HCT116 (cell line): Measurements from ENCODE around the gene EML2. TPM values are rescaled to one million over a fixed set of nuclear protein-coding genes. Genes with fewer than 3 reads are reported as not detected.

Experiments used
- ATAC-seq: fragments of 200-7000 bp; cut with Tn5 transposase; 2 replicates; pipeline ENCODE4 v1.9.1; 2020; ENCODE audit warnings: mild to moderate bottlenecking, moderate library complexity
- BruUV-seq: library from RNA; stranded (reverse); fragments of 400-500 nt; replicated peaks from 2 replicates; lab custom pipeline; 2021; lab: Mats Ljungman, UMichigan
- CTCF ChIA-PET: fragments of 300-600 bp; sonication (Branson Sonifier 250); formaldehyde crosslinking; loops from one replicate; lab custom pipeline; 2021; ENCODE audit warnings: antibody characterized with exemption; lab: Charles Lee
- POLR2A ChIA-PET: fragments of 300-600, 350-600 bp; sonication (Branson Sonifier 250); formaldehyde crosslinking; loops from one replicate; lab custom pipeline; 2021; ENCODE audit warnings: antibody characterized with exemption; lab: Charles Lee
- RAD21 ChIA-PET, 2 experiments: fragments of 300-600 bp; sonication (Branson Sonifier 250); formaldehyde crosslinking; loops; one replicate each; lab custom pipeline; 2023; ENCODE audit warnings: low total read pairs in 2 of 2; ENCODE audit not compliant: uncharacterized antibody in 2 of 2, unreplicated experiment in 2 of 2, low non-redundant PET in 1 of 2; lab: Charles Lee
- DNase-seq: peaks from one replicate; pipeline ENCODE4 v3.0.0-alpha.2; 2010; ENCODE audit warnings: low read depth, low spot score
- H2AFZ ChIP-seq: fragments of 200-600 bp; shearing (Covaris generic), sonication (generic); 2 replicates; pipeline ENCODE4 v1.6.1; 2017; ENCODE audit warnings: low read depth, mixed run types, mixed read lengths, antibody characterized with exemption, low read length; ENCODE audit not compliant: poor library complexity, severe bottlenecking
- H3K27ac ChIP-seq: 2 replicates; pipeline ENCODE4 v1.5.1; 2012; ENCODE audit warnings: low read depth, low read length
- H3K27me3 ChIP-seq: fragments of 200-600 bp; sonication (generic); 2 replicates; pipeline ENCODE4 v1.6.1; 2016; ENCODE audit warnings: mixed run types, low read length, mixed read lengths; ENCODE audit not compliant: insufficient read depth
- H3K36me3 ChIP-seq, 2 experiments: fragments of 200-500 bp in 1 of 2; fragments of 200-600 bp in 1 of 2; sonication (Bioruptor generic) in 1 of 2; sonication (generic) in 1 of 2; 2 replicates each; pipeline versions ENCODE4 v1.5.1 to v1.6.1; 2014 to 2016; ENCODE audit warnings: low read length in 2 of 2, inconsistent platforms in 1 of 2, mixed read lengths in 1 of 2, mixed run types in 1 of 2; ENCODE audit not compliant: insufficient read depth in 2 of 2, control insufficient read depth in 1 of 2
- H3K4me1 ChIP-seq, 2 experiments: fragments of 200-600 bp in 1 of 2; sonication (generic) in 1 of 2; 2 replicates each; pipeline versions ENCODE4 v1.5.1 to v1.6.1; 2012 to 2017; ENCODE audit warnings: low read length in 2 of 2, inconsistent platforms in 1 of 2, mild to moderate bottlenecking in 1 of 2, mixed read lengths in 1 of 2, mixed run types in 1 of 2, moderate library complexity in 1 of 2; ENCODE audit not compliant: insufficient read depth in 2 of 2, control insufficient read depth in 1 of 2
- H3K4me2 ChIP-seq: fragments of 200-600 bp; sonication (generic); 2 replicates; pipeline ENCODE4 v1.6.1; 2017; ENCODE audit warnings: mixed run types, low read length, mixed read lengths
- H3K4me3 ChIP-seq, 2 experiments: fragments of 200-600 bp in 1 of 2; sonication (generic) in 1 of 2; replicated peaks in 1 of 2; 2 replicates each; pipeline ENCODE4 v1.5.1; 2011 to 2016; ENCODE audit warnings: low read length in 2 of 2, control low read depth in 1 of 2, low read depth in 1 of 2, mild to moderate bottlenecking in 1 of 2, mixed read lengths in 1 of 2, mixed run types in 1 of 2
- H3K79me2 ChIP-seq: fragments of 200-600 bp; sonication (generic); 2 replicates; pipeline ENCODE4 v1.6.1; 2017; ENCODE audit warnings: mild to moderate bottlenecking, mixed run types, low read length, moderate library complexity, mixed read lengths; ENCODE audit not compliant: insufficient read depth
- H3K9ac ChIP-seq: fragments of 200-600 bp; sonication (generic); 2 replicates; pipeline ENCODE4 v1.6.1; 2016; ENCODE audit warnings: low read length, mixed read lengths
- H3K9me2 ChIP-seq: fragments of 200-600 bp; sonication (generic), shearing (Covaris generic); 2 replicates; pipeline ENCODE4 v1.6.1; 2017; ENCODE audit warnings: mixed run types, mild to moderate bottlenecking, moderate library complexity; ENCODE audit not compliant: insufficient read depth
- H3K9me3 ChIP-seq, 2 experiments: fragments of 200-500 bp in 1 of 2; fragments of 200-600 bp in 1 of 2; sonication (Bioruptor generic) in 1 of 2; sonication (generic) in 1 of 2; 2 replicates each; pipeline ENCODE4 v1.6.1; 2014 to 2017; ENCODE audit warnings: low read length in 2 of 2, mixed read lengths in 2 of 2, inconsistent platforms in 1 of 2, low read depth in 1 of 2, mild to moderate bottlenecking in 1 of 2, mixed run types in 1 of 2, moderate library complexity in 1 of 2; ENCODE audit not compliant: control insufficient read depth in 1 of 2, insufficient read depth in 1 of 2
- H4K20me1 ChIP-seq: fragments of 200-600 bp; sonication (generic), shearing (Covaris generic); 2 replicates; pipeline ENCODE4 v1.6.1; 2017; ENCODE audit warnings: mixed run types, mild to moderate bottlenecking, moderate library complexity; ENCODE audit not compliant: insufficient read depth
- CTCF ChIP-seq, 3 experiments: fragments of 200-600 bp in 1 of 3; sonication (generic) in 1 of 3; IDR thresholded peaks in 2 of 3; conservative IDR thresholded peaks in 1 of 3; 2 replicates each; pipeline ENCODE4 v1.5.1; 2012 to 2017; ENCODE audit warnings: low read depth in 2 of 3, low read length in 2 of 3, antibody characterized with exemption in 1 of 3, borderline replicate concordance in 1 of 3, control low read depth in 1 of 3, mild to moderate bottlenecking in 1 of 3, mixed read lengths in 1 of 3, mixed run types in 1 of 3, moderate library complexity in 1 of 3; ENCODE audit not compliant: insufficient read depth in 1 of 3
- EGR1 ChIP-seq: IDR thresholded peaks from 2 replicates; pipeline ENCODE4 v1.6.1; 2012; ENCODE audit warnings: low read depth
- EZH2phosphoT487 ChIP-seq: fragments of 200-600 bp; IDR thresholded peaks from 2 replicates; pipeline ENCODE4 v1.6.1; 2018; ENCODE audit warnings: antibody characterized with exemption, borderline replicate concordance
- POLR2A ChIP-seq: IDR thresholded peaks from 2 replicates; pipeline ENCODE4 v1.7.0; 2011; ENCODE audit warnings: borderline replicate concordance; ENCODE audit not compliant: insufficient read depth, insufficient read length; ENCODE audit errors: extremely low read depth
- POLR2AphosphoS5 ChIP-seq: IDR thresholded peaks from 2 replicates; pipeline ENCODE4 v1.6.1; 2011; ENCODE audit warnings: mild to moderate bottlenecking, low read depth, low read length, moderate library complexity
- SP1 ChIP-seq: IDR thresholded peaks from 2 replicates; pipeline ENCODE4 v1.6.1; 2012; ENCODE audit warnings: low read depth
- TCF7L2 ChIP-seq: IDR thresholded peaks from 2 replicates; pipeline ENCODE4 v1.7.0; 2011; ENCODE audit warnings: borderline replicate concordance, inconsistent platforms; ENCODE audit not compliant: insufficient read depth, insufficient read length; ENCODE audit errors: extremely low read depth
- intact Hi-C: fragments of 100-400 bp; cut with micrococcal nuclease; formaldehyde crosslinking; loops from 2 replicates; pipeline ENCODE4 v1.10.0; 2022
- total RNA-seq: library from RNA; stranded (reverse); gene quantifications from one replicate; pipeline ENCODE4 v1.2.1, GENCODE V29; 2021; ENCODE audit not compliant: unreplicated experiment
- TF ChIP-seq, protein P1 (sequence below): IDR thresholded peaks from 2 replicates; pipeline ENCODE4 v1.6.1; 2011; ENCODE audit warnings: mild to moderate bottlenecking, low read length, moderate library complexity; ENCODE audit not compliant: insufficient replicate concordance; ENCODE audit errors: extremely low read depth
- TF ChIP-seq, protein P2 (sequence below): IDR thresholded peaks from 2 replicates; pipeline ENCODE4 v1.6.1; 2012

Gene EML2
- total RNA-seq, 1 experiment from 2014 or later = 131 TPM

DNA sequence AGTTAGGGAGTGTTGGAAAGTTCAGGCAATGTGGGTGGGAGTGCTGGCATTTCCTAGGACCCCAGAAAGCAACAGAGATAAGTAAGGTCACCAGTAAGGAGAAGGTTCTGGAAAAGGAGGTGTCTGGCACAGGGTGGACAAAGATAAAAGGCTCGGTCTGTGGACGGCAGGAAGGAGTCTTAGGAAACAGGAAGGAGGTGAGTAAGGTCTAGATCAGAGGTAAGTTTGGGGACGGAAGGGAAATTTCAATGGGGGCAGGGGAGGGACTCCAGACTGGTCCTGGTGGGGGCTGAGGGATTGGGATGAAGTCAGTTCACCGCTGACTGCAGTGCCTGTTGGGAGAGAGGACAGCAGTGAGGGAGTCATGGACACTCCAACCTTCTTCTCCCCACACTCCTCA lies 46.8 kb downstream of the EML2 start:
- ChIA-PET POLR2A (interaction anchor here (0.8 kb wide), 1 partner anchor 22 kb away, joined by 5 read pairs; no protein-coding TSS in a partner anchor), RAD21 (interaction anchor here in 1 of 2 experiments (0.9 kb wide), 1 partner anchor 50 kb away, joined by 4 read pairs; no protein-coding TSS in a partner anchor), CTCF (interaction anchor here (0.6 to 2.6 kb wide), 2 partner anchors 45 to 50 kb away, joined by 3 to 40 read pairs; no protein-coding TSS in a partner anchor)
- DNase-seq (no peak), ATAC-seq (no peak)
- H3K27ac ChIP-seq = no peak overlapping the region
- TF ChIP-seq TCF7L2 = peak; percentile 16
- TF ChIP-seq, protein P1, sequence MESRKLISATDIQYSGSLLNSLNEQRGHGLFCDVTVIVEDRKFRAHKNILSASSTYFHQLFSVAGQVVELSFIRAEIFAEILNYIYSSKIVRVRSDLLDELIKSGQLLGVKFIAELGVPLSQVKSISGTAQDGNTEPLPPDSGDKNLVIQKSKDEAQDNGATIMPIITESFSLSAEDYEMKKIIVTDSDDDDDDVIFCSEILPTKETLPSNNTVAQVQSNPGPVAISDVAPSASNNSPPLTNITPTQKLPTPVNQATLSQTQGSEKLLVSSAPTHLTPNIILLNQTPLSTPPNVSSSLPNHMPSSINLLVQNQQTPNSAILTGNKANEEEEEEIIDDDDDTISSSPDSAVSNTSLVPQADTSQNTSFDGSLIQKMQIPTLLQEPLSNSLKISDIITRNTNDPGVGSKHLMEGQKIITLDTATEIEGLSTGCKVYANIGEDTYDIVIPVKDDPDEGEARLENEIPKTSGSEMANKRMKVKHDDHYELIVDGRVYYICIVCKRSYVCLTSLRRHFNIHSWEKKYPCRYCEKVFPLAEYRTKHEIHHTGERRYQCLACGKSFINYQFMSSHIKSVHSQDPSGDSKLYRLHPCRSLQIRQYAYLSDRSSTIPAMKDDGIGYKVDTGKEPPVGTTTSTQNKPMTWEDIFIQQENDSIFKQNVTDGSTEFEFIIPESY = no peak
- no peaks in the 10 kb centered on the region for H3K9me3 ChIP-seq
- H3K9me2 ChIP-seq = no peaks in the 10 kb centered on the region
- intact Hi-C loops = no loop called here
- H2AFZ ChIP-seq = no peak overlapping the region
- BruUV-seq = no TSS peak
- peaks cover 2% of the 10 kb centered on the region; the same call in 1 of the 2 replicates for H3K27me3 ChIP-seq
- no peaks in the 10 kb centered on the region for H3K79me2 ChIP-seq
- H3K4me1 ChIP-seq = peaks cover 0 to 14% of the 10 kb centered on the region in 2 experiments; a peak in 2 of 4 replicates
- H3K4me3 ChIP-seq = no peak overlapping the region
- no peaks in the 10 kb centered on the region for H3K36me3 ChIP-seq
- H4K20me1 ChIP-seq = no peaks in the 10 kb centered on the region
- no peak overlapping the region for H3K9ac ChIP-seq
- H3K4me2 ChIP-seq = no peak overlapping the region

DNA sequence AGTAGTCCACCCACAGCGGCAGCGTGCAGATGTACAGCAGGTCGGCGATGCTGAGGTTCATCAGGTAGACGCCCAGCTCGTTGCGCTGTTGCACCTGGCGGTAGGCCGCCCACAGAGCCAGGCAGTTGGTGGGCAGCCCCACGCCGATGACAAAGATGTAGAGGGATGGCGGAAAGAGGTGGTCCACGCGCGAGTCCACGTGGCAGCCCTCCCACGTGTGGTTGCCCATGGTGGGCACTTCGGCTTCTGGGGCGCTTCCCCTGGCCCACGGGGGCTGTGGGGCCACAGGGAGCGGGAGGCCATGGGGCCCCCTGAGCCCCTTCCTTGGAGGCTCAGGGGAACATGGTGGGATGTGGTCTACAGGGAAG lies 47.6 kb downstream of the EML2 start:
- RAD21 ChIA-PET = interaction anchor here in 1 of 2 experiments (1.7 kb wide), 1 partner anchor 51 kb away, joined by 17 read pairs; no protein-coding TSS in a partner anchor
- no peaks in the 10 kb centered on the region for H3K79me2 ChIP-seq
- DNase-seq = no peak
- no peak overlapping the region for H2AFZ ChIP-seq
- BruUV-seq = no TSS peak
- H3K4me3 ChIP-seq = no peak overlapping the region
- intact Hi-C loops = loop anchor here (1.0 kb wide), 1 partner anchor 51 kb away; no protein-coding TSS in a partner anchor
- peaks cover 0 to 14% of the 10 kb centered on the region in 2 experiments; a peak in 2 of 4 replicates for H3K4me1 ChIP-seq
- H3K9ac ChIP-seq = no peak overlapping the region
- TF ChIP-seq POLR2A (no peak), EGR1 (no peak), POLR2AphosphoS5 (no peak), EZH2phosphoT487 (no peak), SP1 (no peak), CTCF (IDR thresholded peaks at IDR 0.05 in 2 of 3, conservative IDR thresholded peaks at IDR 0.05 in 1 of 3; ENCODE audit: borderline replicate concordance in 1 of 3, insufficient read depth in 1 of 3, low read depth in 2 of 3, low read length in 2 of 3) (no peak), TCF7L2 (no peak)
- TF ChIP-seq, protein P1 = no peak
- TF ChIP-seq, protein P2, sequence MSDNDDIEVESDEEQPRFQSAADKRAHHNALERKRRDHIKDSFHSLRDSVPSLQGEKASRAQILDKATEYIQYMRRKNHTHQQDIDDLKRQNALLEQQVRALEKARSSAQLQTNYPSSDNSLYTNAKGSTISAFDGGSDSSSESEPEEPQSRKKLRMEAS = no peak
- TF ChIP-seq, all 23 proteins: peak for 0
- no peak for ATAC-seq
- Histone ChIP-seq H3K27me3 (no peaks in the 10 kb centered on the region), H3K4me2 (no peak overlapping the region), H3K36me3 (no peaks in the 10 kb centered on the region), H3K9me3 (no peaks in the 10 kb centered on the region), H4K20me1 (no peaks in the 10 kb centered on the region), H3K27ac (no peak overlapping the region), H3K9me2 (no peaks in the 10 kb centered on the region)
- ChIA-PET CTCF (interaction anchor here (0.9 to 2.6 kb wide), 5 partner anchors 9 to 101 kb away, joined by 3 to 40 read pairs (median 7); partner anchors contain the start of gene QPCTL), POLR2A (interaction anchor here (1.3 to 1.6 kb wide), 2 partner anchors 23 to 51 kb away, joined by 3 to 14 read pairs; no protein-coding TSS in a partner anchor)
